ENCODE results near the gene CCSAP. TPM values are rescaled to one million over a fixed set of nuclear protein-coding genes. Genes with fewer than 3 reads are reported as not detected.

Gene CCSAP
- total RNA-seq, 2 donors from 2014 or later, result 7.9 to 8.2 TPM

- Mint-ChIP-seq H3K9me3 (peaks cover 0 to 1% of the 10 kb centered on the region in 2 donors), H3K36me3 (ENCODE audit: insufficient read depth in 2 of 2) (peaks cover 9 to 12% of the 10 kb centered on the region in 2 donors), H3K27ac (peak overlapping the region; percentile 72), H3K4me1 (ENCODE audit: low read depth) (peaks cover 43% of the 10 kb centered on the region), H3K4me3 (peak overlapping the region in 1 of 2 donors; percentile 56), H3K27me3 (ENCODE audit: low read depth) (no peaks in the 10 kb centered on the region)
- ATAC-seq (replicated peaks in 1 of 2) (peak; percentile 29 to 51), DNase-seq (no peak)
Observed at GRCh38 chr1:229286099-229286766, 56.6 kb downstream of the CCSAP start.

GRCh38 chr1:229285440-229285839, 57.4 kb downstream of the CCSAP start:
- H3K27me3 Mint-ChIP-seq (ENCODE audit: low read depth), result no peaks in the 10 kb centered on the region
- peak overlapping the region; percentile 18 to 48 for H3K4me3 Mint-ChIP-seq
- no peak for ATAC-seq (replicated peaks in 1 of 2)
- H3K9me3 Mint-ChIP-seq, result no peaks in the 10 kb centered on the region
- H3K36me3 Mint-ChIP-seq (ENCODE audit: insufficient read depth in 2 of 2), result peaks cover 5 to 6% of the 10 kb centered on the region in 2 donors
- H3K27ac Mint-ChIP-seq, result no peak overlapping the region
- peaks cover 50% of the 10 kb centered on the region for H3K4me1 Mint-ChIP-seq (ENCODE audit: low read depth)
- DNase-seq, result no peak

- Mint-ChIP-seq H3K36me3 (ENCODE audit: insufficient read depth in 2 of 2) (peaks cover 5% of the 10 kb centered on the region in 2 donors), H3K27me3 (ENCODE audit: low read depth) (no peaks in the 10 kb centered on the region), H3K4me3 (no peak overlapping the region), H3K27ac (no peak overlapping the region), H3K4me1 (ENCODE audit: low read depth) (peaks cover 54% of the 10 kb centered on the region), H3K9me3 (no peaks in the 10 kb centered on the region)
- DNase-seq, result no peak
- no peak for ATAC-seq (replicated peaks in 1 of 2)
Observed at GRCh38 chr1:229284887-229285286, 58.0 kb downstream of the CCSAP start.

- Mint-ChIP-seq H3K4me1 (ENCODE audit: low read depth) (peaks cover 54% of the 10 kb centered on the region), H3K4me3 (no peak overlapping the region), H3K27ac (no peak overlapping the region), H3K36me3 (ENCODE audit: insufficient read depth in 2 of 2) (peaks cover 5% of the 10 kb centered on the region in 2 donors), H3K27me3 (ENCODE audit: low read depth) (no peaks in the 10 kb centered on the region), H3K9me3 (no peaks in the 10 kb centered on the region)
- ATAC-seq (replicated peaks in 1 of 2) (no peak), DNase-seq (no peak)
Observed at GRCh38 chr1:229283183-229283611, 59.6 kb downstream of the CCSAP start.

GRCh38 chr1:229282295-229282823, 60.5 kb downstream of the CCSAP start:
- Mint-ChIP-seq H3K4me1 (ENCODE audit: low read depth) (peaks cover 54% of the 10 kb centered on the region), H3K4me3 (peak overlapping the region in 1 of 2 donors; percentile 36), H3K36me3 (ENCODE audit: insufficient read depth in 2 of 2) (peaks cover 5% of the 10 kb centered on the region in 2 donors), H3K27me3 (ENCODE audit: low read depth) (no peaks in the 10 kb centered on the region), H3K9me3 (no peaks in the 10 kb centered on the region), H3K27ac (no peak overlapping the region)
- DNase-seq (no peak), ATAC-seq (replicated peaks in 1 of 2) (no peak)

GRCh38 chr1:229281339-229281926, 61.4 kb downstream of the CCSAP start:
- DNase-seq (no peak), ATAC-seq (replicated peaks in 1 of 2) (no peak)
- H3K27me3 Mint-ChIP-seq (ENCODE audit: low read depth), result no peaks in the 10 kb centered on the region
- peak overlapping the region in 1 of 2 donors; percentile 71 for H3K4me3 Mint-ChIP-seq
- H3K9me3 Mint-ChIP-seq, result no peaks in the 10 kb centered on the region
- peaks cover 49% of the 10 kb centered on the region for H3K4me1 Mint-ChIP-seq (ENCODE audit: low read depth)
- no peak overlapping the region for H3K27ac Mint-ChIP-seq
- H3K36me3 Mint-ChIP-seq (ENCODE audit: insufficient read depth in 2 of 2), result peaks cover 5% of the 10 kb centered on the region in 2 donors

- peaks cover 5% of the 10 kb centered on the region in 2 donors for H3K36me3 Mint-ChIP-seq (ENCODE audit: insufficient read depth in 2 of 2)
- no peaks in the 10 kb centered on the region for H3K9me3 Mint-ChIP-seq
- peak; percentile 80 to 93 for ATAC-seq (replicated peaks in 1 of 2)
- H3K4me3 Mint-ChIP-seq, result peak overlapping the region in 1 of 2 donors; percentile 71
- H3K27ac Mint-ChIP-seq, result no peak overlapping the region
- DNase-seq, result no peak
- no peaks in the 10 kb centered on the region for H3K27me3 Mint-ChIP-seq (ENCODE audit: low read depth)
- H3K4me1 Mint-ChIP-seq (ENCODE audit: low read depth), result peaks cover 46% of the 10 kb centered on the region
Observed at GRCh38 chr1:229280921-229281320, 61.9 kb downstream of the CCSAP start.

GRCh38 chr1:229280037-229280828, 62.6 kb downstream of the CCSAP start:
- DNase-seq, result no peak
- peak in 1 of 2 donors; percentile 16 for ATAC-seq (replicated peaks in 1 of 2)
- peaks cover 5% of the 10 kb centered on the region in 2 donors for H3K36me3 Mint-ChIP-seq (ENCODE audit: insufficient read depth in 2 of 2)
- no peak overlapping the region for H3K27ac Mint-ChIP-seq
- H3K4me3 Mint-ChIP-seq, result peak overlapping the region in 1 of 2 donors; percentile 10
- H3K9me3 Mint-ChIP-seq, result no peaks in the 10 kb centered on the region
- peaks cover 43% of the 10 kb centered on the region for H3K4me1 Mint-ChIP-seq (ENCODE audit: low read depth)
- no peaks in the 10 kb centered on the region for H3K27me3 Mint-ChIP-seq (ENCODE audit: low read depth)

GRCh38 chr1:229279242-229279641, 63.6 kb downstream of the CCSAP start:
- no peaks in the 10 kb centered on the region for H3K9me3 Mint-ChIP-seq
- H3K36me3 Mint-ChIP-seq (ENCODE audit: insufficient read depth in 2 of 2), result peaks cover 5% of the 10 kb centered on the region in 2 donors
- no peak for ATAC-seq (replicated peaks in 1 of 2)

GRCh38 chr1:229278120-229278741, 64.6 kb downstream of the CCSAP start:
- H3K27ac Mint-ChIP-seq, result no peak overlapping the region
- no peak for ATAC-seq (replicated peaks in 1 of 2)
- peaks cover 5% of the 10 kb centered on the region in 2 donors for H3K36me3 Mint-ChIP-seq (ENCODE audit: insufficient read depth in 2 of 2)
- no peak for DNase-seq
- no peaks in the 10 kb centered on the region for H3K9me3 Mint-ChIP-seq
- H3K4me1 Mint-ChIP-seq (ENCODE audit: low read depth), result peaks cover 46% of the 10 kb centered on the region
- no peak overlapping the region for H3K4me3 Mint-ChIP-seq
- H3K27me3 Mint-ChIP-seq (ENCODE audit: low read depth), result no peaks in the 10 kb centered on the region

More at GRCh38 chr1:229279242-229279641, 63.6 kb downstream of the CCSAP start:
- Mint-ChIP-seq H3K4me1 (ENCODE audit: low read depth) (peaks cover 43% of the 10 kb centered on the region), H3K4me3 (no peak overlapping the region), H3K27me3 (ENCODE audit: low read depth) (no peaks in the 10 kb centered on the region), H3K27ac (no peak overlapping the region)
- no peak for DNase-seq

GRCh38 chr1:229275005-229275404, 67.8 kb downstream of the CCSAP start:
- ATAC-seq (replicated peaks in 1 of 2) (no peak), DNase-seq (no peak)
- peaks cover 33% of the 10 kb centered on the region for H3K4me1 Mint-ChIP-seq (ENCODE audit: low read depth)
- no peaks in the 10 kb centered on the region for H3K27me3 Mint-ChIP-seq (ENCODE audit: low read depth)
- H3K4me3 Mint-ChIP-seq, result no peak overlapping the region
- no peaks in the 10 kb centered on the region for H3K9me3 Mint-ChIP-seq
- no peak overlapping the region for H3K27ac Mint-ChIP-seq
- peaks cover 6 to 13% of the 10 kb centered on the region in 2 donors for H3K36me3 Mint-ChIP-seq (ENCODE audit: insufficient read depth in 2 of 2)

- ATAC-seq (replicated peaks in 1 of 2) (no peak), DNase-seq (no peak)
- Mint-ChIP-seq H3K4me3 (no peak overlapping the region), H3K9me3 (no peaks in the 10 kb centered on the region), H3K4me1 (ENCODE audit: low read depth) (peaks cover 33% of the 10 kb centered on the region), H3K27ac (no peak overlapping the region), H3K27me3 (ENCODE audit: low read depth) (no peaks in the 10 kb centered on the region), H3K36me3 (ENCODE audit: insufficient read depth in 2 of 2) (peaks cover 6 to 13% of the 10 kb centered on the region in 2 donors)
Observed at GRCh38 chr1:229273507-229274232, 69.2 kb downstream of the CCSAP start.

All from activated T-cell treated with anti-CD3 and anti-CD28 coated beads, Interleukin-2, amount 50 U/mL, for 72 hours (primary cell).